ENCODE data around the gene MICB.
"Not testable (repeated sequence)": the region's sequence is repeated elsewhere in the genome, so short reads cannot be mapped to it uniquely, and the experiment has no call there.

The MICB gene

GRCh38 chr6:31497531-31498476 lies at the start of gene MICB:
Gene MICB, plus strand, starts transcription at chr6:31498145. Its CDS starts 49 bp downstream, at chr6:31498194.
- DNase-seq = peak; percentile 92

GRCh38 chr6:31450751-31451150 lies 47.2 kb upstream of the MICB start:
- DNase-seq = no peak

GRCh38 chr6:31452859-31453258 lies 45.1 kb upstream of the MICB start:
- no peak for DNase-seq

GRCh38 chr6:31453259-31453658 lies 44.7 kb upstream of the MICB start:
- no peak for DNase-seq

GRCh38 chr6:31459864-31460263 lies 38.1 kb upstream of the MICB start:
- not testable (repeated sequence) for DNase-seq

GRCh38 chr6:31460361-31461025 lies 37.5 kb upstream of the MICB start:
- no peak for DNase-seq

- no peak for DNase-seq
These were observed 35.6 kb upstream of the MICB start for GRCh38 chr6:31462026-31462963.

GRCh38 chr6:31462964-31463870 lies 34.7 kb upstream of the MICB start:
- DNase-seq = peak; percentile 86

GRCh38 chr6:31464252-31465184 lies 33.4 kb upstream of the MICB start:
- peak; percentile 19 for DNase-seq

GRCh38 chr6:31465185-31465536 lies 32.8 kb upstream of the MICB start:
- no peak for DNase-seq

GRCh38 chr6:31465718-31466117 lies 32.2 kb upstream of the MICB start:
- DNase-seq = no peak

GRCh38 chr6:31466466-31466865 lies 31.5 kb upstream of the MICB start:
- no peak for DNase-seq

- DNase-seq = no peak
These were observed 30.8 kb upstream of the MICB start for GRCh38 chr6:31467151-31467550.

- no peak for DNase-seq
These were observed 29.6 kb upstream of the MICB start for GRCh38 chr6:31468311-31468710.

- DNase-seq = no peak
These were observed 27.1 kb upstream of the MICB start for GRCh38 chr6:31470801-31471200.

- DNase-seq = no peak
These were observed 26.2 kb upstream of the MICB start for GRCh38 chr6:31471711-31472110.

- DNase-seq = no peak
These were observed 25.7 kb upstream of the MICB start for GRCh38 chr6:31472259-31472658.

GRCh38 chr6:31473244-31473643 lies 24.7 kb upstream of the MICB start:
- DNase-seq = no peak

GRCh38 chr6:31473780-31474761 lies 23.9 kb upstream of the MICB start:
- no peak for DNase-seq
